ENCODE results near the gene SYTL4. TPM values are rescaled to one million over a fixed set of nuclear protein-coding genes. Genes with fewer than 3 reads are reported as not detected.

Gene SYTL4
- total and polyA plus RNA-seq, 2 of the 13 experiments (the other 11 are each of a cell fraction or from before 2014, with no cell fraction given): 0.41 to 0.73 TPM

DNA sequence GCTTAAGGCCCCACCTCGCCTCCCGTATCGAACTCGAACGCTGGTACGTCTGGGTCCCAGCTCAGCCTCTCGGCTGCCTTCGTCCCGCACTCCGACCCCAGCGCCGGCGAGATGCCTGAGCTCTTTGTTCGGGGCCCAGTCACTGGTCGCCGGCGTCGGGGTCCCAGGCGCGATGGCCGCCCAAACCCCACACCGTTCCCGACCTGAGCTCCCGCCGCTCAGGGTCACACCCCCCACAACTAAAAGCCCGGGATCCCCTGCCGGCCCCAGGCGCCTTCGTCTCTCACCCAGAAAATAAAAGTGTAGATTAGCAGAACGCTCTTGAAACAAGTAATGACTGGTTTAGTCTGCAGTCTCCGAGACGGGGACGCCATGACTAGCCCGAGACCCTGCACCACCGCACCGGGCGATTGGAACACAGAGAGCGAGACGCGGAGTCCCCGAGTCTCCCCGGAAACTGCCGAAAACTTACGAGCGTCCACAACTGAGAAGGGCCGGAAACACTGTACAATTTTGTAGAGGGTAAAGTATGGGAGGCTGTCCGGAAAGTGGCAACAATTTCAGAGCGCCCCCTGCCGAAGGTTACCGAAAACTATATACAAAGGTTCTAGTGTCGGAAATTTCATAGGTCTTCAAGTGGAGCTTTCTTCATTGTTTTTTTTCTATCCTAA is 95.5 kb downstream of the SYTL4 start, which contains the start of gene TSPAN6 (continued):
- TF ChIP-seq, protein P1, sequence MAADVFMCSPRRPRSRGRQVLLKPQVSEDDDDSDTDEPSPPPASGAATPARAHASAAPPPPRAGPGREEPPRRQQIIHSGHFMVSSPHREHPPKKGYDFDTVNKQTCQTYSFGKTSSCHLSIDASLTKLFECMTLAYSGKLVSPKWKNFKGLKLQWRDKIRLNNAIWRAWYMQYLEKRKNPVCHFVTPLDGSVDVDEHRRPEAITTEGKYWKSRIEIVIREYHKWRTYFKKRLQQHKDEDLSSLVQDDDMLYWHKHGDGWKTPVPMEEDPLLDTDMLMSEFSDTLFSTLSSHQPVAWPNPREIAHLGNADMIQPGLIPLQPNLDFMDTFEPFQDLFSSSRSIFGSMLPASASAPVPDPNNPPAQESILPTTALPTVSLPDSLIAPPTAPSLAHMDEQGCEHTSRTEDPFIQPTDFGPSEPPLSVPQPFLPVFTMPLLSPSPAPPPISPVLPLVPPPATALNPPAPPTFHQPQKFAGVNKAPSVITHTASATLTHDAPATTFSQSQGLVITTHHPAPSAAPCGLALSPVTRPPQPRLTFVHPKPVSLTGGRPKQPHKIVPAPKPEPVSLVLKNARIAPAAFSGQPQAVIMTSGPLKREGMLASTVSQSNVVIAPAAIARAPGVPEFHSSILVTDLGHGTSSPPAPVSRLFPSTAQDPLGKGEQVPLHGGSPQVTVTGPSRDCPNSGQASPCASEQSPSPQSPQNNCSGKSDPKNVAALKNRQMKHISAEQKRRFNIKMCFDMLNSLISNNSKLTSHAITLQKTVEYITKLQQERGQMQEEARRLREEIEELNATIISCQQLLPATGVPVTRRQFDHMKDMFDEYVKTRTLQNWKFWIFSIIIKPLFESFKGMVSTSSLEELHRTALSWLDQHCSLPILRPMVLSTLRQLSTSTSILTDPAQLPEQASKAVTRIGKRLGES (CRISPR knock-in tag; IDR thresholded peaks at IDR 0.05; ENCODE audit: borderline replicate concordance): no peak
- TF ChIP-seq ZNF761 (CRISPR knock-in tag; conservative IDR thresholded peaks at IDR 0.05) (0 out of 2 replicates have a peak, but pooled peaks have one; percentile 42), SAP130 (CRISPR knock-in tag; IDR thresholded peaks at IDR 0.05; ENCODE audit: low read depth) (no peak), RBM22 (optimal IDR thresholded peaks at IDR 0.05; ENCODE audit: low read length) (no peak)
- TF ChIP-seq, protein P2, sequence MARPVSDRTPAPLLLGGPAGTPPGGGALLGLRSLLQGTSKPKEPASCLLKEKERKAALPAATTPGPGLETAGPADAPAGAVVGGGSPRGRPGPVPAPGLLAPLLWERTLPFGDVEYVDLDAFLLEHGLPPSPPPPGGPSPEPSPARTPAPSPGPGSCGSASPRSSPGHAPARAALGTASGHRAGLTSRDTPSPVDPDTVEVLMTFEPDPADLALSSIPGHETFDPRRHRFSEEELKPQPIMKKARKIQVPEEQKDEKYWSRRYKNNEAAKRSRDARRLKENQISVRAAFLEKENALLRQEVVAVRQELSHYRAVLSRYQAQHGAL (CRISPR knock-in tag; IDR thresholded peaks at IDR 0.05; ENCODE audit: not compliant biosample characterization): no peak
- TF ChIP-seq, protein P3, sequence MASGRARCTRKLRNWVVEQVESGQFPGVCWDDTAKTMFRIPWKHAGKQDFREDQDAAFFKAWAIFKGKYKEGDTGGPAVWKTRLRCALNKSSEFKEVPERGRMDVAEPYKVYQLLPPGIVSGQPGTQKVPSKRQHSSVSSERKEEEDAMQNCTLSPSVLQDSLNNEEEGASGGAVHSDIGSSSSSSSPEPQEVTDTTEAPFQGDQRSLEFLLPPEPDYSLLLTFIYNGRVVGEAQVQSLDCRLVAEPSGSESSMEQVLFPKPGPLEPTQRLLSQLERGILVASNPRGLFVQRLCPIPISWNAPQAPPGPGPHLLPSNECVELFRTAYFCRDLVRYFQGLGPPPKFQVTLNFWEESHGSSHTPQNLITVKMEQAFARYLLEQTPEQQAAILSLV (CRISPR knock-in tag; IDR thresholded peaks at IDR 0.05; ENCODE audit: borderline replicate concordance): 0 out of 2 replicates have a peak, but pooled peaks have one; percentile 33
- TF ChIP-seq, protein P4, sequence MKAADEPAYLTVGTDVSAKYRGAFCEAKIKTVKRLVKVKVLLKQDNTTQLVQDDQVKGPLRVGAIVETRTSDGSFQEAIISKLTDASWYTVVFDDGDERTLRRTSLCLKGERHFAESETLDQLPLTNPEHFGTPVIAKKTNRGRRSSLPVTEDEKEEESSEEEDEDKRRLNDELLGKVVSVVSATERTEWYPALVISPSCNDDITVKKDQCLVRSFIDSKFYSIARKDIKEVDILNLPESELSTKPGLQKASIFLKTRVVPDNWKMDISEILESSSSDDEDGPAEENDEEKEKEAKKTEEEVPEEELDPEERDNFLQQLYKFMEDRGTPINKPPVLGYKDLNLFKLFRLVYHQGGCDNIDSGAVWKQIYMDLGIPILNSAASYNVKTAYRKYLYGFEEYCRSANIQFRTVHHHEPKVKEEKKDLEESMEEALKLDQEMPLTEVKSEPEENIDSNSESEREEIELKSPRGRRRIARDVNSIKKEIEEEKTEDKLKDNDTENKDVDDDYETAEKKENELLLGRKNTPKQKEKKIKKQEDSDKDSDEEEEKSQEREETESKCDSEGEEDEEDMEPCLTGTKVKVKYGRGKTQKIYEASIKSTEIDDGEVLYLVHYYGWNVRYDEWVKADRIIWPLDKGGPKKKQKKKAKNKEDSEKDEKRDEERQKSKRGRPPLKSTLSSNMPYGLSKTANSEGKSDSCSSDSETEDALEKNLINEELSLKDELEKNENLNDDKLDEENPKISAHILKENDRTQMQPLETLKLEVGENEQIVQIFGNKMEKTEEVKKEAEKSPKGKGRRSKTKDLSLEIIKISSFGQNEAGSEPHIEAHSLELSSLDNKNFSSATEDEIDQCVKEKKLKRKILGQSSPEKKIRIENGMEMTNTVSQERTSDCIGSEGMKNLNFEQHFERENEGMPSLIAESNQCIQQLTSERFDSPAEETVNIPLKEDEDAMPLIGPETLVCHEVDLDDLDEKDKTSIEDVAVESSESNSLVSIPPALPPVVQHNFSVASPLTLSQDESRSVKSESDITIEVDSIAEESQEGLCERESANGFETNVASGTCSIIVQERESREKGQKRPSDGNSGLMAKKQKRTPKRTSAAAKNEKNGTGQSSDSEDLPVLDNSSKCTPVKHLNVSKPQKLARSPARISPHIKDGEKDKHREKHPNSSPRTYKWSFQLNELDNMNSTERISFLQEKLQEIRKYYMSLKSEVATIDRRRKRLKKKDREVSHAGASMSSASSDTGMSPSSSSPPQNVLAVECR (CRISPR knock-in tag; IDR thresholded peaks at IDR 0.05; ENCODE audit: borderline replicate concordance): peak; percentile 47; the same call in 1 of the 2 replicates
- TF ChIP-seq, protein P5, sequence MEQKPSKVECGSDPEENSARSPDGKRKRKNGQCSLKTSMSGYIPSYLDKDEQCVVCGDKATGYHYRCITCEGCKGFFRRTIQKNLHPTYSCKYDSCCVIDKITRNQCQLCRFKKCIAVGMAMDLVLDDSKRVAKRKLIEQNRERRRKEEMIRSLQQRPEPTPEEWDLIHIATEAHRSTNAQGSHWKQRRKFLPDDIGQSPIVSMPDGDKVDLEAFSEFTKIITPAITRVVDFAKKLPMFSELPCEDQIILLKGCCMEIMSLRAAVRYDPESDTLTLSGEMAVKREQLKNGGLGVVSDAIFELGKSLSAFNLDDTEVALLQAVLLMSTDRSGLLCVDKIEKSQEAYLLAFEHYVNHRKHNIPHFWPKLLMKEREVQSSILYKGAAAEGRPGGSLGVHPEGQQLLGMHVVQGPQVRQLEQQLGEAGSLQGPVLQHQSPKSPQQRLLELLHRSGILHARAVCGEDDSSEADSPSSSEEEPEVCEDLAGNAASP (CRISPR knock-in tag; IDR thresholded peaks at IDR 0.05; ENCODE audit: borderline replicate concordance): no peak
- TF ChIP-seq, protein P6, sequence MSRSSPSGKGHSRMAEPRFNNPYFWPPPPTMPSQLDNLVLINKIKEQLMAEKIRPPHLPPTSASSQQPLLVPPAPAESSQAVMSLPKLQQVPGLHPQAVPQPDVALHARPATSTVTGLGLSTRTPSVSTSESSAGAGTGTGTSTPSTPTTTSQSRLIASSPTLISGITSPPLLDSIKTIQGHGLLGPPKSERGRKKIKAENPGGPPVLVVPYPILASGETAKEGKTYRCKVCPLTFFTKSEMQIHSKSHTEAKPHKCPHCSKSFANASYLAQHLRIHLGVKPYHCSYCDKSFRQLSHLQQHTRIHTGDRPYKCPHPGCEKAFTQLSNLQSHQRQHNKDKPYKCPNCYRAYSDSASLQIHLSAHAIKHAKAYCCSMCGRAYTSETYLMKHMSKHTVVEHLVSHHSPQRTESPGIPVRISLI (CRISPR knock-in tag; IDR thresholded peaks at IDR 0.05; ENCODE audit: borderline replicate concordance): no peak

Data from HepG2 (cell line).